ENCODE results near the gene ADAM10. TPM values are rescaled to one million over a fixed set of nuclear protein-coding genes. Genes with fewer than 3 reads are reported as not detected.
A peak's percentile ranks its signal among the peaks of the same experiment; 100 is the strongest.

The ADAM10 gene
- total RNA-seq, 1 donor from 2014 or later: 243 TPM

GRCh38 chr15:58671186-58671585 is 78.3 kb downstream of the ADAM10 start:
- no peak overlapping the region for H3K27ac Mint-ChIP-seq (ENCODE audit: unreplicated experiment)
- no peak overlapping the region for H3K4me3 Mint-ChIP-seq (ENCODE audit: unreplicated experiment)
- H3K4me2 ChIP-seq (ENCODE audit: low read length): no peak overlapping the region
- no peak for TF ChIP-seq EZH2 (IDR thresholded peaks at IDR 0.05; ENCODE audit: insufficient read depth, low read length)
- TF ChIP-seq CTCF (IDR thresholded peaks at IDR 0.05; ENCODE audit: insufficient read depth, low read depth, low read length): no peak
- no peaks in the 10 kb centered on the region for H3K27me3 ChIP-seq (ENCODE audit: insufficient read depth, low read length)
- FAIRE-seq: no peak
- H3K9ac ChIP-seq (ENCODE audit: low read length): no peak overlapping the region
- DNase-seq (ENCODE audit: low read depth): no peak
- no peaks in the 10 kb centered on the region for H3K9me3 ChIP-seq (ENCODE audit: insufficient read depth, low read depth, low read length)
- H2AFZ ChIP-seq (ENCODE audit: low read depth, low read length): no peak overlapping the region
- H3K79me2 ChIP-seq (ENCODE audit: insufficient read depth, low read length): peaks cover 3% of the 10 kb centered on the region
- H3K36me3 Mint-ChIP-seq (ENCODE audit: low read depth, unreplicated experiment): no peaks in the 10 kb centered on the region
- H3K36me3 ChIP-seq (ENCODE audit: insufficient read depth, low read length): peaks cover 2% of the 10 kb centered on the region
- H3K27me3 Mint-ChIP-seq (ENCODE audit: low read depth, unreplicated experiment): no peaks in the 10 kb centered on the region
- H3K27ac ChIP-seq (ENCODE audit: low read depth, low read length): no peak overlapping the region
- peaks cover 6% of the 10 kb centered on the region for H3K4me1 ChIP-seq (ENCODE audit: insufficient read depth, low read length)
- H4K20me1 ChIP-seq (ENCODE audit: insufficient read depth, low read length): peaks cover 7% of the 10 kb centered on the region
- H3K4me1 Mint-ChIP-seq (ENCODE audit: low read depth, unreplicated experiment): peaks cover 16% of the 10 kb centered on the region
- H3K4me3 ChIP-seq (ENCODE audit: insufficient read depth, low read depth, low read length): no peak overlapping the region
- no peaks in the 10 kb centered on the region for H3K9me3 Mint-ChIP-seq (ENCODE audit: unreplicated experiment)

GRCh38 chr15:58669108-58669507 is 80.4 kb downstream of the ADAM10 start:
- TF ChIP-seq CTCF (IDR thresholded peaks at IDR 0.05; ENCODE audit: insufficient read depth, low read depth, low read length) (no peak), EZH2 (IDR thresholded peaks at IDR 0.05; ENCODE audit: insufficient read depth, low read length) (no peak)
- peaks cover 7% of the 10 kb centered on the region for H4K20me1 ChIP-seq (ENCODE audit: insufficient read depth, low read length)
- H3K4me1 Mint-ChIP-seq (ENCODE audit: low read depth, unreplicated experiment): peaks cover 16% of the 10 kb centered on the region

GRCh38 chr15:58666957-58667356 is 82.5 kb downstream of the ADAM10 start:
- no peak overlapping the region for H3K4me3 Mint-ChIP-seq (ENCODE audit: unreplicated experiment)
- H3K4me1 ChIP-seq (ENCODE audit: insufficient read depth, low read length): peaks cover 6% of the 10 kb centered on the region
- no peak overlapping the region for H3K9ac ChIP-seq (ENCODE audit: low read length)
- no peaks in the 10 kb centered on the region for H3K27me3 ChIP-seq (ENCODE audit: insufficient read depth, low read length)
- TF ChIP-seq EZH2 (IDR thresholded peaks at IDR 0.05; ENCODE audit: insufficient read depth, low read length) (no peak), CTCF (IDR thresholded peaks at IDR 0.05; ENCODE audit: insufficient read depth, low read depth, low read length) (no peak)
- no peaks in the 10 kb centered on the region for H3K9me3 Mint-ChIP-seq (ENCODE audit: unreplicated experiment)
- H3K36me3 Mint-ChIP-seq (ENCODE audit: low read depth, unreplicated experiment): no peaks in the 10 kb centered on the region
- H3K27ac ChIP-seq (ENCODE audit: low read depth, low read length): no peak overlapping the region
- peak; percentile 3 for DNase-seq (ENCODE audit: low read depth)
- H3K4me3 ChIP-seq (ENCODE audit: insufficient read depth, low read depth, low read length): no peak overlapping the region
- H3K27ac Mint-ChIP-seq (ENCODE audit: unreplicated experiment): no peak overlapping the region
- no peaks in the 10 kb centered on the region for H3K36me3 ChIP-seq (ENCODE audit: insufficient read depth, low read length)
- H3K4me2 ChIP-seq (ENCODE audit: low read length): no peak overlapping the region
- FAIRE-seq: no peak
- H2AFZ ChIP-seq (ENCODE audit: low read depth, low read length): no peak overlapping the region
- peaks cover 7% of the 10 kb centered on the region for H4K20me1 ChIP-seq (ENCODE audit: insufficient read depth, low read length)
- H3K79me2 ChIP-seq (ENCODE audit: insufficient read depth, low read length): peaks cover 7% of the 10 kb centered on the region
- H3K9me3 ChIP-seq (ENCODE audit: insufficient read depth, low read depth, low read length): no peaks in the 10 kb centered on the region
- H3K27me3 Mint-ChIP-seq (ENCODE audit: low read depth, unreplicated experiment): no peaks in the 10 kb centered on the region
- H3K4me1 Mint-ChIP-seq (ENCODE audit: low read depth, unreplicated experiment): peaks cover 13% of the 10 kb centered on the region

More at GRCh38 chr15:58669108-58669507, 80.4 kb downstream of the ADAM10 start:
- Histone ChIP-seq H3K9me3 (ENCODE audit: insufficient read depth, low read depth, low read length) (no peaks in the 10 kb centered on the region), H3K9ac (ENCODE audit: low read length) (no peak overlapping the region), H2AFZ (ENCODE audit: low read depth, low read length) (no peak overlapping the region), H3K36me3 (ENCODE audit: insufficient read depth, low read length) (no peaks in the 10 kb centered on the region), H3K27ac (ENCODE audit: low read depth, low read length) (no peak overlapping the region), H3K27me3 (ENCODE audit: insufficient read depth, low read length) (no peaks in the 10 kb centered on the region), H3K4me3 (ENCODE audit: insufficient read depth, low read depth, low read length) (no peak overlapping the region), H3K4me2 (ENCODE audit: low read length) (no peak overlapping the region), H3K4me1 (ENCODE audit: insufficient read depth, low read length) (peaks cover 6% of the 10 kb centered on the region), H3K79me2 (ENCODE audit: insufficient read depth, low read length) (peaks cover 7% of the 10 kb centered on the region)
- Mint-ChIP-seq H3K9me3 (ENCODE audit: unreplicated experiment) (no peaks in the 10 kb centered on the region), H3K4me3 (ENCODE audit: unreplicated experiment) (no peak overlapping the region), H3K27ac (ENCODE audit: unreplicated experiment) (no peak overlapping the region), H3K27me3 (ENCODE audit: low read depth, unreplicated experiment) (no peaks in the 10 kb centered on the region), H3K36me3 (ENCODE audit: low read depth, unreplicated experiment) (no peaks in the 10 kb centered on the region)
- DNase-seq (ENCODE audit: low read depth) (no peak), FAIRE-seq (no peak)
